ENCODE measurements around the gene PTPRD. TPM values are rescaled to one million over a fixed set of nuclear protein-coding genes. Genes with fewer than 3 reads are reported as not detected.

Gene PTPRD
- polyA plus RNA-seq, 1 experiment: 0.39 TPM

- TF ChIP-seq CTCF (IDR thresholded peaks at IDR 0.05; ENCODE audit: insufficient read depth, low read depth, low read length): no peak
- CTCF ChIA-PET: no interaction called here
- no peaks in the 10 kb centered on the region for H3K36me3 ChIP-seq (ENCODE audit: control insufficient read depth, insufficient read depth, low read length)
- no peaks in the 10 kb centered on the region for H3K27me3 ChIP-seq (ENCODE audit: control insufficient read depth, insufficient read depth, low read length)
- POLR2A ChIA-PET: no interaction called here
- no peak for DNase-seq (ENCODE audit: low read depth)
- H3K4me3 ChIP-seq (ENCODE audit: low read depth, low read length): no peak overlapping the region
These were observed 169.0 kb downstream of the PTPRD start for GRCh38 chr9:10443868-10444204.

- Histone ChIP-seq H3K36me3 (ENCODE audit: control insufficient read depth, insufficient read depth, low read length) (no peaks in the 10 kb centered on the region), H3K27me3 (ENCODE audit: control insufficient read depth, insufficient read depth, low read length) (no peaks in the 10 kb centered on the region), H3K4me3 (ENCODE audit: low read depth, low read length) (no peak overlapping the region)
- ChIA-PET CTCF (no interaction called here), POLR2A (no interaction called here)
- no peak for DNase-seq (ENCODE audit: low read depth)
- TF ChIP-seq CTCF (IDR thresholded peaks at IDR 0.05; ENCODE audit: insufficient read depth, low read depth, low read length): no peak
These were observed 169.5 kb downstream of the PTPRD start for GRCh38 chr9:10443181-10443867.

- ChIA-PET POLR2A (no interaction called here), CTCF (no interaction called here)
- TF ChIP-seq CTCF (IDR thresholded peaks at IDR 0.05; ENCODE audit: insufficient read depth, low read depth, low read length): no peak
- no peak overlapping the region for H3K4me3 ChIP-seq (ENCODE audit: low read depth, low read length)
- no peaks in the 10 kb centered on the region for H3K36me3 ChIP-seq (ENCODE audit: control insufficient read depth, insufficient read depth, low read length)
- H3K27me3 ChIP-seq (ENCODE audit: control insufficient read depth, insufficient read depth, low read length): no peaks in the 10 kb centered on the region
- DNase-seq (ENCODE audit: low read depth): no peak
These were observed 173.8 kb downstream of the PTPRD start for GRCh38 chr9:10438955-10439354.

GRCh38 chr9:10436756-10437155, 176.0 kb downstream of the PTPRD start:
- ChIA-PET CTCF (no interaction called here), POLR2A (no interaction called here)
- Histone ChIP-seq H3K27me3 (ENCODE audit: control insufficient read depth, insufficient read depth, low read length) (no peaks in the 10 kb centered on the region), H3K4me3 (ENCODE audit: low read depth, low read length) (no peak overlapping the region), H3K36me3 (ENCODE audit: control insufficient read depth, insufficient read depth, low read length) (no peaks in the 10 kb centered on the region)
- TF ChIP-seq CTCF (IDR thresholded peaks at IDR 0.05; ENCODE audit: insufficient read depth, low read depth, low read length): no peak
- DNase-seq (ENCODE audit: low read depth): no peak

- H3K27me3 ChIP-seq (ENCODE audit: control insufficient read depth, insufficient read depth, low read length): no peaks in the 10 kb centered on the region
- ChIA-PET CTCF (no interaction called here), POLR2A (no interaction called here)
- no peak for DNase-seq (ENCODE audit: low read depth)
- no peak overlapping the region for H3K4me3 ChIP-seq (ENCODE audit: low read depth, low read length)
- no peak for TF ChIP-seq CTCF (IDR thresholded peaks at IDR 0.05; ENCODE audit: insufficient read depth, low read depth, low read length)
- H3K36me3 ChIP-seq (ENCODE audit: control insufficient read depth, insufficient read depth, low read length): no peaks in the 10 kb centered on the region
These were observed 178.4 kb downstream of the PTPRD start for GRCh38 chr9:10434412-10434811.
